HepG2 (cell line): ENCODE data around the gene SLC50A1. TPM values are rescaled to one million over a fixed set of nuclear protein-coding genes. Genes with fewer than 3 reads are reported as not detected.

Experiments used
- CCDC6 ChIP-seq: sonication (generic); formaldehyde crosslinking; IDR thresholded peaks from 2 replicates; pipeline ENCODE4 v1.8.1; 2022; ENCODE audit warnings: mild to moderate bottlenecking, missing genetic modification reagents, moderate library complexity
- KDM2A ChIP-seq: sonication (generic); formaldehyde crosslinking; IDR thresholded peaks from 2 replicates; pipeline ENCODE4 v1.4.0; 2020; ENCODE audit warnings: low read depth, missing genetic modification reagents, borderline replicate concordance
- KMT2B ChIP-seq: IDR thresholded peaks from 2 replicates; pipeline ENCODE4 v1.6.1; 2016; ENCODE audit warnings: missing genetic modification reagents, missing compliant biosample characterization
- MYPOP ChIP-seq: sonication (generic); formaldehyde crosslinking; IDR thresholded peaks from 2 replicates; pipeline ENCODE4 v1.8.1; 2023; ENCODE audit warnings: mild to moderate bottlenecking, moderate library complexity, missing genetic modification reagents
- PHF5A ChIP-seq: IDR thresholded peaks from one replicate; pipeline ENCODE4 v1.6.1; 2018; ENCODE audit warnings: low read depth, missing genetic modification reagents; ENCODE audit not compliant: unreplicated experiment
- SRY ChIP-seq: sonication (generic); formaldehyde crosslinking; IDR thresholded peaks from 2 replicates; pipeline ENCODE4 v1.8.0; 2022; ENCODE audit warnings: mild to moderate bottlenecking, missing genetic modification reagents
- TEAD3 ChIP-seq: optimal IDR thresholded peaks from 2 replicates; pipeline ENCODE3; 2016; ENCODE audit warnings: borderline replicate concordance
- ZNF337 ChIP-seq: sonication (generic); formaldehyde crosslinking; IDR thresholded peaks from 2 replicates; pipeline ENCODE4 v1.5.1; 2020; ENCODE audit warnings: missing genetic modification reagents, low read depth, mild to moderate bottlenecking, borderline replicate concordance
- polyA plus RNA-seq, 8 experiments: library from polyadenylated mRNA; depleted of rRNA in 3 of 8; stranded (reverse) in 7 of 8; unstranded in 1 of 8; fragments of >200 nt; fragmentation: Illumina TruSeq in 4 of 8; extraction: Trizol in 4 of 8; gene quantifications; 2 replicates each; pipeline versions ENCODE4 v1.2.1 to v1.2.3, GENCODE V29; 2011 to 2016; ENCODE audit warnings: low read depth in 4 of 8, missing spikeins in 1 of 8, mixed read lengths in 1 of 8; ENCODE audit not compliant: insufficient read depth in 1 of 8
- total RNA-seq, 5 experiments: library from RNA; depleted of rRNA; stranded (reverse); fragments of >200 nt; fragmentation: Illumina TruSeq; extraction: Trizol; gene quantifications; 2 replicates each; pipeline ENCODE4 v1.2.3, GENCODE V29; 2016; ENCODE audit warnings: low read depth in 1 of 5
- TF ChIP-seq, protein P1 (sequence below): sonication (generic); formaldehyde crosslinking; IDR thresholded peaks from 2 replicates; pipeline ENCODE4 v1.5.0; 2020; ENCODE audit warnings: missing genetic modification reagents, mild to moderate bottlenecking, borderline replicate concordance
- TF ChIP-seq, protein P2 (sequence below): sonication (generic); formaldehyde crosslinking; IDR thresholded peaks from 2 replicates; pipeline ENCODE4 v1.4.0; 2020; ENCODE audit warnings: missing genetic modification reagents
- TF ChIP-seq, protein P3 (sequence below): sonication (generic); formaldehyde crosslinking; IDR thresholded peaks from 2 replicates; pipeline ENCODE4 v1.5.0; 2020; ENCODE audit warnings: missing genetic modification reagents
- TF ChIP-seq, protein P4 (sequence below): sonication (generic); formaldehyde crosslinking; IDR thresholded peaks from 2 replicates; pipeline ENCODE4 v1.4.0; 2020; ENCODE audit warnings: missing genetic modification reagents, mild to moderate bottlenecking, borderline replicate concordance
- TF ChIP-seq, protein P5 (sequence below): IDR thresholded peaks from 2 replicates; pipeline ENCODE4 v1.4.0; 2020; ENCODE audit warnings: mild to moderate bottlenecking, missing genetic modification reagents

SLC50A1 gene
- total and polyA plus RNA-seq, 2 of the 13 experiments (the other 11 are each of a cell fraction or from before 2014, with no cell fraction given): 22.5 to 46.8 TPM

DNA sequence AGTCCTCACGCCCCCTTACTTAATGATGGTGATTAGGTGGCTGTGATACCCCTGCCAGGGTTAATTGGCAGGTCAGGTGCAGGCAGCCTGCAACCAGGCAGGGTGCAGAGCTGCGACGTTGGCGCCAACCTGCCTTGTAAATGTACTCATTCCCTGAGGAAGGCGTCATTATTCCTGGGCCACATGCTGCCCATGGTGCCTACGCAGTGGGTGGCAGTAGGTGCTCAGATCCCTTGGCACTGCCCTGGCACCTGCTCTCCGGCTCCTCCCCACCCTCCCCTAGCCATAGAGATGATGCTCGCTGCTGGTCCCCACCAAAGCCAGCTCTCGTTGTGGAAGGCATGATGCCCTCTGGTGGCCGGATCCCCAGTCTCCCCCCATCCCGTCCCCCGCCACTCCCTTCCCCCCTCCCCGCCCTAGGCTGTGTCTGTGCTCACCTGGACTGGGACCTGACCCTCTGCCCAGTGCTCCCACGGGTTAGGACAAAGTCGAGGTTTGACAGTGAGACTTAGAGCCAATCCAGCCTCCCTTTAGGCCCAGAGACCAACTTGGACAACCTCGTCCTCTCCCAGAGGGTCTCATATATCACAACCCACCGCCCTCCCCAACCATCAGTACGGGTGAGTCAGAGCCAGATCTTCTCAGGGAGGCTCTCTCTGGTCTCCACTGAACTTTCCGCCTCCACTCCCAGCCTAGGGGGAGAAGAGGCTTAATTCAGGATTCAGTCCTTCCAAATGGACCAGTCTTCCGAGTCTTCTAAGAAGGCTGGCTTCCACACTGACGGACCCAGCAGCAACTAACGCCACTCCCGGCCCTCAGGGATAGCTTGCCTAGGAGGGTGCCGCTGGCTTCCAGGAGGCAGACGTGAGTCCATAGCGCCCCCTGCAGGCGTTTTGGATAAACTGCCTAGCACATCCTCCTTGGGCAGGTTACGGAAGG lies 31.8 kb downstream of the SLC50A1 start (continued):
- 0 out of 2 replicates have a peak, but pooled peaks have one; percentile 29 for TF ChIP-seq MYPOP (CRISPR knock-in tag)
- TF ChIP-seq, protein P1, sequence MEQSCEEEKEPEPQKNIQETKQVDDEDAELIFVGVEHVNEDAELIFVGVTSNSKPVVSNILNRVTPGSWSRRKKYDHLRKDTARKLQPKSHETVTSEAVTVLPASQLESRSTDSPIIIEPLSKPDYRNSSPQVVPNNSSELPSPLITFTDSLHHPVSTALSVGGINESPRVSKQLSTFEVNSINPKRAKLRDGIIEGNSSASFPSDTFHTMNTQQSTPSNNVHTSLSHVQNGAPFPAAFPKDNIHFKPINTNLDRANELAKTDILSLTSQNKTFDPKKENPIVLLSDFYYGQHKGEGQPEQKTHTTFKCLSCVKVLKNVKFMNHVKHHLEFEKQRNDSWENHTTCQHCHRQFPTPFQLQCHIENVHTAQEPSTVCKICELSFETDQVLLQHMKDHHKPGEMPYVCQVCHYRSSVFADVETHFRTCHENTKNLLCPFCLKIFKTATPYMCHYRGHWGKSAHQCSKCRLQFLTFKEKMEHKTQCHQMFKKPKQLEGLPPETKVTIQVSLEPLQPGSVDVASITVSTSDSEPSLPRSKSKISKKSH (CRISPR knock-in tag): 0 out of 2 replicates have a peak, but pooled peaks have one; percentile 41
- TF ChIP-seq, protein P2, sequence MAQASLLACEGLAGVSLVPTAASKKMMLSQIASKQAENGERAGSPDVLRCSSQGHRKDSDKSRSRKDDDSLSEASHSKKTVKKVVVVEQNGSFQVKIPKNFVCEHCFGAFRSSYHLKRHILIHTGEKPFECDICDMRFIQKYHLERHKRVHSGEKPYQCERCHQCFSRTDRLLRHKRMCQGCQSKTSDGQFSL: peak; percentile 73; the same call in 1 of the 2 replicates
- no peak for TF ChIP-seq SRY (CRISPR knock-in tag)
- TF ChIP-seq, protein P3, sequence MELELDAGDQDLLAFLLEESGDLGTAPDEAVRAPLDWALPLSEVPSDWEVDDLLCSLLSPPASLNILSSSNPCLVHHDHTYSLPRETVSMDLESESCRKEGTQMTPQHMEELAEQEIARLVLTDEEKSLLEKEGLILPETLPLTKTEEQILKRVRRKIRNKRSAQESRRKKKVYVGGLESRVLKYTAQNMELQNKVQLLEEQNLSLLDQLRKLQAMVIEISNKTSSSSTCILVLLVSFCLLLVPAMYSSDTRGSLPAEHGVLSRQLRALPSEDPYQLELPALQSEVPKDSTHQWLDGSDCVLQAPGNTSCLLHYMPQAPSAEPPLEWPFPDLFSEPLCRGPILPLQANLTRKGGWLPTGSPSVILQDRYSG (CRISPR knock-in tag): no peak
- TF ChIP-seq KMT2B (CRISPR knock-in tag): 0 out of 2 replicates have a peak, but pooled peaks have one; percentile 21
- TF ChIP-seq KDM2A: peak; percentile 93
- TF ChIP-seq, protein P4, sequence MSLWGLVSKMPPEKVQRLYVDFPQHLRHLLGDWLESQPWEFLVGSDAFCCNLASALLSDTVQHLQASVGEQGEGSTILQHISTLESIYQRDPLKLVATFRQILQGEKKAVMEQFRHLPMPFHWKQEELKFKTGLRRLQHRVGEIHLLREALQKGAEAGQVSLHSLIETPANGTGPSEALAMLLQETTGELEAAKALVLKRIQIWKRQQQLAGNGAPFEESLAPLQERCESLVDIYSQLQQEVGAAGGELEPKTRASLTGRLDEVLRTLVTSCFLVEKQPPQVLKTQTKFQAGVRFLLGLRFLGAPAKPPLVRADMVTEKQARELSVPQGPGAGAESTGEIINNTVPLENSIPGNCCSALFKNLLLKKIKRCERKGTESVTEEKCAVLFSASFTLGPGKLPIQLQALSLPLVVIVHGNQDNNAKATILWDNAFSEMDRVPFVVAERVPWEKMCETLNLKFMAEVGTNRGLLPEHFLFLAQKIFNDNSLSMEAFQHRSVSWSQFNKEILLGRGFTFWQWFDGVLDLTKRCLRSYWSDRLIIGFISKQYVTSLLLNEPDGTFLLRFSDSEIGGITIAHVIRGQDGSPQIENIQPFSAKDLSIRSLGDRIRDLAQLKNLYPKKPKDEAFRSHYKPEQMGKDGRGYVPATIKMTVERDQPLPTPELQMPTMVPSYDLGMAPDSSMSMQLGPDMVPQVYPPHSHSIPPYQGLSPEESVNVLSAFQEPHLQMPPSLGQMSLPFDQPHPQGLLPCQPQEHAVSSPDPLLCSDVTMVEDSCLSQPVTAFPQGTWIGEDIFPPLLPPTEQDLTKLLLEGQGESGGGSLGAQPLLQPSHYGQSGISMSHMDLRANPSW: peak; percentile 37; the same call in 1 of the 2 replicates
- peak; percentile 19 for TF ChIP-seq TEAD3 (CRISPR knock-in tag)
- peak; percentile 60 for TF ChIP-seq PHF5A (CRISPR knock-in tag)
- TF ChIP-seq CCDC6 (CRISPR knock-in tag): no peak
- no peak for TF ChIP-seq ZNF337 (CRISPR knock-in tag)
- TF ChIP-seq, protein P5, sequence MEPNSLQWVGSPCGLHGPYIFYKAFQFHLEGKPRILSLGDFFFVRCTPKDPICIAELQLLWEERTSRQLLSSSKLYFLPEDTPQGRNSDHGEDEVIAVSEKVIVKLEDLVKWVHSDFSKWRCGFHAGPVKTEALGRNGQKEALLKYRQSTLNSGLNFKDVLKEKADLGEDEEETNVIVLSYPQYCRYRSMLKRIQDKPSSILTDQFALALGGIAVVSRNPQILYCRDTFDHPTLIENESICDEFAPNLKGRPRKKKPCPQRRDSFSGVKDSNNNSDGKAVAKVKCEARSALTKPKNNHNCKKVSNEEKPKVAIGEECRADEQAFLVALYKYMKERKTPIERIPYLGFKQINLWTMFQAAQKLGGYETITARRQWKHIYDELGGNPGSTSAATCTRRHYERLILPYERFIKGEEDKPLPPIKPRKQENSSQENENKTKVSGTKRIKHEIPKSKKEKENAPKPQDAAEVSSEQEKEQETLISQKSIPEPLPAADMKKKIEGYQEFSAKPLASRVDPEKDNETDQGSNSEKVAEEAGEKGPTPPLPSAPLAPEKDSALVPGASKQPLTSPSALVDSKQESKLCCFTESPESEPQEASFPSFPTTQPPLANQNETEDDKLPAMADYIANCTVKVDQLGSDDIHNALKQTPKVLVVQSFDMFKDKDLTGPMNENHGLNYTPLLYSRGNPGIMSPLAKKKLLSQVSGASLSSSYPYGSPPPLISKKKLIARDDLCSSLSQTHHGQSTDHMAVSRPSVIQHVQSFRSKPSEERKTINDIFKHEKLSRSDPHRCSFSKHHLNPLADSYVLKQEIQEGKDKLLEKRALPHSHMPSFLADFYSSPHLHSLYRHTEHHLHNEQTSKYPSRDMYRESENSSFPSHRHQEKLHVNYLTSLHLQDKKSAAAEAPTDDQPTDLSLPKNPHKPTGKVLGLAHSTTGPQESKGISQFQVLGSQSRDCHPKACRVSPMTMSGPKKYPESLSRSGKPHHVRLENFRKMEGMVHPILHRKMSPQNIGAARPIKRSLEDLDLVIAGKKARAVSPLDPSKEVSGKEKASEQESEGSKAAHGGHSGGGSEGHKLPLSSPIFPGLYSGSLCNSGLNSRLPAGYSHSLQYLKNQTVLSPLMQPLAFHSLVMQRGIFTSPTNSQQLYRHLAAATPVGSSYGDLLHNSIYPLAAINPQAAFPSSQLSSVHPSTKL: peak; percentile 40; the same call in 1 of the 2 replicates
